HG02763 (cell line): ENCODE data around the gene SCUBE3.

ENCODE experiments used
- ATAC-seq: cut with Tn5 transposase; IDR thresholded peaks from one replicate; pipeline ENCODE4 v1.9.1; 2021; ENCODE audit warnings: mild to moderate bottlenecking, moderate library complexity; ENCODE audit not compliant: unreplicated experiment

SCUBE3 gene

GRCh38 chr6:35237476-35237875, 23.7 kb downstream of the SCUBE3 start:
- ATAC-seq = no peak

- no peak for ATAC-seq
These were observed 25.1 kb downstream of the SCUBE3 start for GRCh38 chr6:35238843-35239289.

- ATAC-seq = no peak
These were observed 25.8 kb downstream of the SCUBE3 start for GRCh38 chr6:35239581-35239980.

GRCh38 chr6:35240838-35241801, 27.4 kb downstream of the SCUBE3 start:
- peak; percentile 44 for ATAC-seq

GRCh38 chr6:35242486-35242885, 28.7 kb downstream of the SCUBE3 start:
- ATAC-seq = no peak

- ATAC-seq = no peak
These were observed 29.1 kb downstream of the SCUBE3 start for GRCh38 chr6:35242906-35243305.

- ATAC-seq = no peak
These were observed 29.7 kb downstream of the SCUBE3 start for GRCh38 chr6:35243386-35243958.

GRCh38 chr6:35244551-35244950, 30.8 kb downstream of the SCUBE3 start:
- ATAC-seq = no peak

- no peak for ATAC-seq
These were observed 34.0 kb downstream of the SCUBE3 start for GRCh38 chr6:35247642-35248231.

- ATAC-seq = no peak
These were observed 34.5 kb downstream of the SCUBE3 start for GRCh38 chr6:35248300-35248699.

- ATAC-seq = no peak
These were observed 35.2 kb downstream of the SCUBE3 start for GRCh38 chr6:35248965-35249364.

- no peak for ATAC-seq
These were observed 38.2 kb downstream of the SCUBE3 start for GRCh38 chr6:35251949-35252348.

GRCh38 chr6:35253249-35253648, 39.5 kb downstream of the SCUBE3 start:
- ATAC-seq = no peak

- no peak for ATAC-seq
These were observed 44.6 kb downstream of the SCUBE3 start for GRCh38 chr6:35258336-35258735.

- ATAC-seq = no peak
These were observed 45.1 kb downstream of the SCUBE3 start for GRCh38 chr6:35258858-35259193.

GRCh38 chr6:35259194-35259947, 45.6 kb downstream of the SCUBE3 start, which contains the start of gene ZNF76:
Gene ZNF76 (plus strand): TSS chr6:35259735. CDS start chr6:35281152, 21,417 bp downstream.
- peak; percentile 85 for ATAC-seq

GRCh38 chr6:35259948-35260590, 46.3 kb downstream of the SCUBE3 start:
- peak; percentile 27 for ATAC-seq

- ATAC-seq = no peak
These were observed 47.1 kb downstream of the SCUBE3 start for GRCh38 chr6:35260591-35261570.

- ATAC-seq = no peak
These were observed 48.8 kb downstream of the SCUBE3 start for GRCh38 chr6:35262596-35262995.
